B cell (primary cell): ENCODE data around the gene FSCN2. TPM values are rescaled to one million over a fixed set of nuclear protein-coding genes. Genes with fewer than 3 reads are reported as not detected.

Experiments
- ATAC-seq: fragments of 200-7000 bp; cut with Tn5 transposase; one replicate; pipeline ENCODE4 v1.10.0; 2021; ENCODE audit warnings: low read depth, mild to moderate bottlenecking, moderate number of reproducible peaks, moderate library complexity
- CTCF ChIA-PET: fragments of 350-600 bp; sonication (Branson Sonifier 250); formaldehyde crosslinking; loops from one replicate; lab custom pipeline; 2021; ENCODE audit warnings: antibody characterized with exemption, inconsistent platforms; lab: Charles Lee
- POLR2A ChIA-PET: fragments of 350-600 bp; sonication (Branson Sonifier 250); formaldehyde crosslinking; loops from one replicate; lab custom pipeline; 2021; ENCODE audit warnings: antibody characterized with exemption; lab: Charles Lee
- DNase-seq: peaks from one replicate; pipeline ENCODE4 v3.0.0; 2013
- H2AFZ ChIP-seq: 2 replicates; pipeline ENCODE4 v1.6.1; 2012; ENCODE audit warnings: mild to moderate bottlenecking, low read depth, low read length; ENCODE audit not compliant: insufficient read depth, poor library complexity, severe bottlenecking
- H3K27ac ChIP-seq, 2 donors: 1 replicate in 1 of 2; 2 replicates in 1 of 2; pipeline ENCODE4 v1.5.1; 2012 to 2013; ENCODE audit warnings: low read length in 2 of 2, mild to moderate bottlenecking in 2 of 2, moderate library complexity in 1 of 2
- H3K27me3 ChIP-seq, 4 experiments: fragments of 200-600 bp in 1 of 4; sonication (generic) in 1 of 4; replicated peaks in 1 of 4; 1 replicate in 2 of 4; 2 replicates in 2 of 4; pipeline versions ENCODE4 v1.6.1 to v1.7.0; 2013 to 2016; ENCODE audit warnings: low read length in 3 of 4, mild to moderate bottlenecking in 2 of 4, mixed read lengths in 1 of 4, moderate library complexity in 1 of 4; ENCODE audit not compliant: insufficient read depth in 4 of 4, control insufficient read depth in 3 of 4; ENCODE audit errors: control extremely low read depth in 1 of 4
- H3K36me3 ChIP-seq, 2 experiments: replicated peaks in 1 of 2; 1 replicate in 1 of 2; 2 replicates in 1 of 2; pipeline versions ENCODE4 v1.6.1 to v1.7.1; 2013; ENCODE audit warnings: low read length in 1 of 2; ENCODE audit not compliant: insufficient read depth in 2 of 2, control insufficient read depth in 1 of 2; ENCODE audit errors: control extremely low read depth in 1 of 2, extremely low read depth in 1 of 2
- H3K4me1 ChIP-seq, 2 donors: fragments of 200-600 bp in 1 of 2; sonication (generic) in 1 of 2; 1 replicate in 1 of 2; 2 replicates in 1 of 2; pipeline versions ENCODE4 v1.5.1 to v1.6.1; 2013 to 2017; ENCODE audit warnings: low read length in 2 of 2; ENCODE audit not compliant: control insufficient read depth in 2 of 2, insufficient read depth in 2 of 2
- H3K4me2 ChIP-seq: replicated peaks from 2 replicates; pipeline ENCODE3; 2012; ENCODE audit warnings: mild to moderate bottlenecking, low read depth, low read length; ENCODE audit not compliant: poor library complexity, severe bottlenecking
- H3K4me3 ChIP-seq, 5 experiments: fragments of 200-600 bp in 1 of 5; sonication (generic) in 1 of 5; 1 replicate in 3 of 5; 2 replicates in 2 of 5; pipeline versions ENCODE4 v1.5.1 to v1.7.0; 2011 to 2016; ENCODE audit warnings: low read length in 4 of 5, mild to moderate bottlenecking in 4 of 5, low read depth in 2 of 5, control low read depth in 1 of 5, moderate library complexity in 1 of 5; ENCODE audit not compliant: insufficient read depth in 1 of 5; ENCODE audit errors: control extremely low read depth in 1 of 5, extremely low read depth in 1 of 5
- H3K79me2 ChIP-seq: fragments of 200-600 bp; sonication (generic); one replicate; pipeline ENCODE4 v1.6.0; 2016; ENCODE audit warnings: low read length; ENCODE audit not compliant: control insufficient read depth, insufficient read depth
- H3K9ac ChIP-seq: fragments of 200-600 bp; sonication (generic); 2 replicates; pipeline ENCODE4 v1.6.1; 2017; ENCODE audit warnings: mild to moderate bottlenecking, low read length, moderate library complexity
- H3K9me3 ChIP-seq, 3 donors: one replicate each; pipeline versions ENCODE4 v1.6.1 to v1.7.1; 2013; ENCODE audit warnings: low read length in 2 of 3; ENCODE audit not compliant: control insufficient read depth in 2 of 3, insufficient read depth in 1 of 3; ENCODE audit errors: control extremely low read depth in 1 of 3
- H4K20me1 ChIP-seq: 2 replicates; pipeline ENCODE4 v1.6.0; 2012; ENCODE audit warnings: mild to moderate bottlenecking, low read length; ENCODE audit not compliant: insufficient read depth, control insufficient read depth, poor library complexity, severe bottlenecking
- H3K27ac Mint-ChIP-seq: one replicate; pipeline ENCODE4 v1.8.0; 2021; ENCODE audit warnings: mixed read lengths
- H3K27me3 Mint-ChIP-seq: one replicate; pipeline ENCODE4 v1.8.0; 2021; ENCODE audit warnings: mixed read lengths
- H3K4me1 Mint-ChIP-seq: one replicate; pipeline ENCODE4 v1.8.0; 2021; ENCODE audit warnings: mixed read lengths
- H3K4me3 Mint-ChIP-seq: one replicate; pipeline ENCODE4 v1.8.0; 2021; ENCODE audit warnings: mixed read lengths
- H3K9me3 Mint-ChIP-seq: one replicate; pipeline ENCODE4 v1.8.0; 2022; ENCODE audit warnings: mixed read lengths; ENCODE audit not compliant: insufficient read depth
- CTCF ChIP-seq: fragments of 200-600 bp; IDR thresholded peaks from one replicate; pipeline ENCODE4 v1.8.0; 2022; ENCODE audit warnings: antibody characterized with exemption, mild to moderate bottlenecking
- EZH2 ChIP-seq: IDR thresholded peaks from 2 replicates; pipeline ENCODE4 v1.6.1; 2012; ENCODE audit warnings: borderline replicate concordance, low read depth, mild to moderate bottlenecking, moderate library complexity, low read length; ENCODE audit not compliant: insufficient read depth, poor library complexity, severe bottlenecking
- WGBS: methylation state at CpG from one replicate; pipeline ENCODE4 v1.1.5; 2013; ENCODE audit warnings: missing lambda C conversion rate; ENCODE audit not compliant: insufficient coverage; 5-methylcytosine and 5-hydroxymethylcytosine counted together
- intact Hi-C: fragments of 100-400 bp; cut with micrococcal nuclease; formaldehyde crosslinking; loops from one replicate; pipeline ENCODE4 v1.10.0; 2022
- polyA plus RNA-seq: library from polyadenylated mRNA; depleted of rRNA; stranded (reverse); fragments of >200 nt; gene quantifications from 2 replicates; pipeline ENCODE4 v1.2.3, GENCODE V29; 2012
- total RNA-seq, 2 donors: library from RNA; stranded (reverse); fragments of 120-200 nt in 1 of 2; gene quantifications; 1 replicate in 1 of 2; 2 replicates in 1 of 2; pipeline versions ENCODE4 v1.2.3 to v1.2.4, GENCODE V29; 2013 to 2022

Gene FSCN2
- total and polyA plus RNA-seq, 2 donors (not counting 1 experiment from before 2014, with no cell fraction given): 6.3 to 12.0 TPM

GRCh38 chr17:81578038-81578441 lies 49.9 kb downstream of the FSCN2 start:
- no peak overlapping the region for H3K9ac ChIP-seq
- no peaks in the 10 kb centered on the region for H3K27me3 ChIP-seq
- POLR2A ChIA-PET: no interaction called here
- no peaks in the 10 kb centered on the region for H3K9me3 Mint-ChIP-seq
- H3K79me2 ChIP-seq: peaks cover 66% of the 10 kb centered on the region
- CTCF ChIA-PET: interaction anchor here (1.5 kb wide), 1 partner anchor 22 kb away, joined by 5 read pairs; no protein-coding TSS in a partner anchor
- no peak for TF ChIP-seq CTCF
- no peak for TF ChIP-seq EZH2
- H3K36me3 ChIP-seq: peaks cover 0 to 54% of the 10 kb centered on the region in 2 experiments
- H4K20me1 ChIP-seq: peaks cover 24% of the 10 kb centered on the region
- H3K4me2 ChIP-seq: no peak overlapping the region
- H3K27me3 Mint-ChIP-seq: no peaks in the 10 kb centered on the region
- peaks cover 13% of the 10 kb centered on the region for H3K4me1 Mint-ChIP-seq
- intact Hi-C loops: no loop called here
- ATAC-seq (no peak), DNase-seq (no peak)
- peaks cover 0 to 7% of the 10 kb centered on the region in 2 donors for H3K4me1 ChIP-seq
- H3K4me3 ChIP-seq: no peak overlapping the region
- H2AFZ ChIP-seq: no peak overlapping the region
- H3K4me3 Mint-ChIP-seq: no peak overlapping the region
- H3K27ac ChIP-seq: no peak overlapping the region
- H3K27ac Mint-ChIP-seq: no peak overlapping the region
- H3K9me3 ChIP-seq: no peaks in the 10 kb centered on the region
- 94% methylated on average over 8 of the region's 10 CpGs for WGBS

GRCh38 chr17:81578561-81579225 lies 50.5 kb downstream of the FSCN2 start:
- TF ChIP-seq CTCF (no peak), EZH2 (no peak)
- H3K27ac ChIP-seq: no peak overlapping the region
- Mint-ChIP-seq H3K27me3 (no peaks in the 10 kb centered on the region), H3K9me3 (no peaks in the 10 kb centered on the region), H3K27ac (no peak overlapping the region), H3K4me3 (no peak overlapping the region), H3K4me1 (peaks cover 13% of the 10 kb centered on the region)
- H3K9ac ChIP-seq: no peak overlapping the region
- no peaks in the 10 kb centered on the region for H3K9me3 ChIP-seq
- H3K79me2 ChIP-seq: peaks cover 72% of the 10 kb centered on the region
- H3K4me2 ChIP-seq: no peak overlapping the region
- ATAC-seq (no peak), DNase-seq (no peak)
- H3K36me3 ChIP-seq: peaks cover 0 to 54% of the 10 kb centered on the region in 2 experiments
- H3K4me3 ChIP-seq: no peak overlapping the region
- H3K4me1 ChIP-seq: peaks cover 0 to 7% of the 10 kb centered on the region in 2 donors
- ChIA-PET POLR2A (interaction anchor here (0.5 to 0.6 kb wide), 2 partner anchors 11 to 19 kb away, joined by 3 to 6 read pairs; no protein-coding TSS in a partner anchor), CTCF (interaction anchor here (1.5 kb wide), 1 partner anchor 21 kb away, joined by 5 read pairs; no protein-coding TSS in a partner anchor)
- peaks cover 24% of the 10 kb centered on the region for H4K20me1 ChIP-seq
- intact Hi-C loops: no loop called here
- no peak overlapping the region for H2AFZ ChIP-seq
- WGBS: 95% methylated on average over 2 of the region's 6 CpGs
- no peaks in the 10 kb centered on the region for H3K27me3 ChIP-seq
